Liver (tissue), 9 donors: ENCODE measurements around the gene TMEM242. TPM values are rescaled to one million over a fixed set of nuclear protein-coding genes. Genes with fewer than 3 reads are reported as not detected.

Experiments used
- DNase-seq: peaks from one replicate; pipeline ENCODE4 v3.0.0-alpha.2; 2017; ENCODE audit warnings: low spot score
- H3K27ac ChIP-seq, 2 donors: one replicate each; pipeline ENCODE4 v1.7.0; 2013; ENCODE audit warnings: inconsistent platforms in 2 of 2, low read length in 2 of 2, control low read depth in 1 of 2, low read depth in 1 of 2, mild to moderate bottlenecking in 1 of 2
- H3K27me3 ChIP-seq, 4 donors: one replicate each; pipeline versions ENCODE4 v1.6.1 to v1.7.0; 2013; ENCODE audit warnings: low read length in 3 of 4, inconsistent platforms in 1 of 4, mild to moderate bottlenecking in 1 of 4, moderate library complexity in 1 of 4; ENCODE audit not compliant: control insufficient read depth in 4 of 4, insufficient read depth in 4 of 4
- H3K36me3 ChIP-seq, 4 donors: one replicate each; pipeline versions ENCODE4 v1.6.1 to v1.7.0; 2013; ENCODE audit warnings: low read length in 3 of 4, mild to moderate bottlenecking in 3 of 4, low read depth in 1 of 4, moderate library complexity in 1 of 4; ENCODE audit not compliant: control insufficient read depth in 4 of 4, insufficient read depth in 3 of 4
- H3K4me1 ChIP-seq, 4 donors: one replicate each; pipeline versions ENCODE4 v1.6.1 to v1.7.0; 2013; ENCODE audit warnings: low read length in 3 of 4, mild to moderate bottlenecking in 3 of 4, moderate library complexity in 1 of 4; ENCODE audit not compliant: control insufficient read depth in 4 of 4, insufficient read depth in 4 of 4
- H3K4me3 ChIP-seq, 3 donors: one replicate each; pipeline versions ENCODE4 v1.6.1 to v1.7.0; 2013; ENCODE audit warnings: low read length in 3 of 3, control low read depth in 1 of 3, low read depth in 1 of 3, mild to moderate bottlenecking in 1 of 3
- H3K9ac ChIP-seq, 2 donors: one replicate each; pipeline ENCODE4 v1.7.0; 2013; ENCODE audit warnings: low read length in 2 of 2, mild to moderate bottlenecking in 2 of 2, moderate library complexity in 2 of 2, control low read depth in 1 of 2, low read depth in 1 of 2
- H3K9me3 ChIP-seq, 4 donors: one replicate each; pipeline versions ENCODE4 v1.6.1 to v1.7.0; 2013; ENCODE audit warnings: low read length in 3 of 4; ENCODE audit not compliant: control insufficient read depth in 4 of 4
- ATF3 ChIP-seq: IDR thresholded peaks from 2 replicates; pipeline ENCODE4 v1.6.1; 2016; ENCODE audit warnings: antibody characterized with exemption
- CTCF ChIP-seq: fragments of 150-350 bp; IDR thresholded peaks from 2 replicates; pipeline ENCODE4 v1.5.1; 2017; ENCODE audit warnings: improper control_type of control experiment, low read depth, low read length; ENCODE audit not compliant: missing input control
- EGR1 ChIP-seq, 2 donors: IDR thresholded peaks; 2 replicates each; pipeline ENCODE4 v1.6.1; 2016 to 2018; ENCODE audit warnings: antibody characterized with exemption in 2 of 2, low read depth in 2 of 2
- FOXA1 ChIP-seq: IDR thresholded peaks from 2 replicates; pipeline ENCODE4 v1.6.1; 2016; ENCODE audit warnings: antibody characterized with exemption
- FOXA2 ChIP-seq: IDR thresholded peaks from 2 replicates; pipeline ENCODE4 v1.6.1; 2016; ENCODE audit warnings: antibody characterized with exemption
- GABPA ChIP-seq, 2 donors: IDR thresholded peaks in 1 of 2; conservative IDR thresholded peaks in 1 of 2; 2 replicates each; pipeline ENCODE4 v1.6.1; 2016; ENCODE audit warnings: antibody characterized with exemption in 2 of 2, mild to moderate bottlenecking in 1 of 2, moderate library complexity in 1 of 2
- HNF4A ChIP-seq, 2 donors: conservative IDR thresholded peaks; 2 replicates each; pipeline ENCODE4 v1.6.1; 2016; ENCODE audit warnings: antibody characterized with exemption in 2 of 2, mild to moderate bottlenecking in 2 of 2
- JUND ChIP-seq, 2 donors: IDR thresholded peaks; 2 replicates each; pipeline ENCODE4 v1.6.1; 2016; ENCODE audit warnings: antibody characterized with exemption in 2 of 2
- MAX ChIP-seq: IDR thresholded peaks from 2 replicates; pipeline ENCODE4 v1.6.1; 2016; ENCODE audit warnings: antibody characterized with exemption
- NR2F2 ChIP-seq: IDR thresholded peaks from 2 replicates; pipeline ENCODE4 v1.6.1; 2016; ENCODE audit warnings: antibody characterized with exemption
- RAD21 ChIP-seq, 2 donors: IDR thresholded peaks; 2 replicates each; pipeline ENCODE4 v1.6.1; 2016; ENCODE audit warnings: antibody characterized with exemption in 2 of 2, mild to moderate bottlenecking in 2 of 2
- REST ChIP-seq: IDR thresholded peaks from 2 replicates; pipeline ENCODE4 v1.6.1; 2016; ENCODE audit warnings: antibody characterized with exemption, mild to moderate bottlenecking
- RXRA ChIP-seq, 2 donors: IDR thresholded peaks; 2 replicates each; pipeline ENCODE4 v1.6.1; 2017 to 2018; ENCODE audit warnings: antibody characterized with exemption in 2 of 2, mild to moderate bottlenecking in 1 of 2
- SP1 ChIP-seq: IDR thresholded peaks from 2 replicates; pipeline ENCODE4 v1.6.1; 2018; ENCODE audit warnings: antibody characterized with exemption, mild to moderate bottlenecking
- TAF1 ChIP-seq: conservative IDR thresholded peaks from 2 replicates; pipeline ENCODE4 v1.6.1; 2016; ENCODE audit warnings: antibody characterized with exemption, mild to moderate bottlenecking
- YY1 ChIP-seq: IDR thresholded peaks from 2 replicates; pipeline ENCODE4 v1.6.1; 2016; ENCODE audit warnings: antibody characterized with exemption, mild to moderate bottlenecking
- WGBS: extraction: QIAGEN DNeasy Blood & Tissue Kit; methylation state at CpG from one replicate; pipeline ENCODE4 v1.1.7; 2013; 5-methylcytosine and 5-hydroxymethylcytosine counted together
- polyA plus RNA-seq, 2 donors: library from polyadenylated mRNA; stranded (reverse) in 1 of 2; unstranded in 1 of 2; fragments of 200-250 nt in 1 of 2; fragments of >200 nt in 1 of 2; fragmentation: Nextera tagmentation in 1 of 2; extraction: Ambion mirVana in 1 of 2; gene quantifications; one replicate each; pipeline versions ENCODE4 v1.2.1 to v1.2.3, GENCODE V29; 2013 to 2015
- total RNA-seq, 2 donors: library from RNA; depleted of rRNA; stranded (reverse); fragments of >200 nt; gene quantifications; one replicate each; pipeline ENCODE4 v1.2.3, GENCODE V29; 2014
- donor health status: healthy.
- donor health status: healthy.
- donor health status: healthy.
- donor health status: healthy.
- donor health status: healthy.

Gene TMEM242
- total and polyA plus RNA-seq, 4 donors, result 3.7 to 10.2 (median 6.1) TPM

GRCh38 chr6:157287923-157288322 lies 35.4 kb downstream of the TMEM242 start (continued):
- no peak for TF ChIP-seq REST
- no peak for TF ChIP-seq FOXA1

GRCh38 chr6:157287247-157287850 lies 36.0 kb downstream of the TMEM242 start:
- 95% methylated on average over 10 of the region's 10 CpGs for WGBS
- DNase-seq, result no peak
- Histone ChIP-seq H3K9ac (no peak overlapping the region), H3K4me1 (peaks cover 0 to 2% (median 0%) of the 10 kb centered on the region in 4 donors), H3K27ac (no peak overlapping the region), H3K4me3 (no peak overlapping the region), H3K36me3 (peaks cover 0 to 12% (median 8%) of the 10 kb centered on the region in 4 donors), H3K9me3 (no peaks in the 10 kb centered on the region), H3K27me3 (no peaks in the 10 kb centered on the region)
- TF ChIP-seq EGR1 (IDR thresholded peaks at IDR 0.05; ENCODE audit: low read depth in 2 of 2) (no peak), TAF1 (no peak), REST (no peak), SP1 (no peak), FOXA1 (no peak), RAD21 (IDR thresholded peaks at IDR 0.05) (no peak), FOXA2 (no peak), JUND (IDR thresholded peaks at IDR 0.05) (no peak), RXRA (IDR thresholded peaks at IDR 0.05) (no peak), YY1 (no peak)

- DNase-seq, result no peak
- Histone ChIP-seq H3K4me3 (no peak overlapping the region), H3K9me3 (no peaks in the 10 kb centered on the region), H3K27ac (no peak overlapping the region), H3K4me1 (peaks cover 0 to 2% (median 0%) of the 10 kb centered on the region in 4 donors), H3K9ac (no peak overlapping the region), H3K27me3 (no peaks in the 10 kb centered on the region), H3K36me3 (peaks cover 0 to 4% (median 1%) of the 10 kb centered on the region in 4 donors)
- 92% methylated on average over 5 of the region's 5 CpGs for WGBS
- TF ChIP-seq FOXA1 (no peak), NR2F2 (no peak), MAX (no peak), FOXA2 (no peak), HNF4A (conservative IDR thresholded peaks at IDR 0.05) (no peak), SP1 (no peak), YY1 (no peak), EGR1 (IDR thresholded peaks at IDR 0.05; ENCODE audit: low read depth in 2 of 2) (no peak), RAD21 (IDR thresholded peaks at IDR 0.05) (no peak), TAF1 (no peak), REST (no peak), CTCF (no peak), ATF3 (no peak), GABPA (IDR thresholded peaks at IDR 0.05 in 1 of 2, conservative IDR thresholded peaks at IDR 0.05 in 1 of 2) (no peak), RXRA (IDR thresholded peaks at IDR 0.05) (no peak)
These were observed 37.9 kb downstream of the TMEM242 start for GRCh38 chr6:157285422-157285779.
